MCF 10A (cell line): ENCODE results near the gene C9orf85. TPM values are rescaled to one million over a fixed set of nuclear protein-coding genes. Genes with fewer than 3 reads are reported as not detected.
"Not testable (repeated sequence)": the region's sequence is repeated elsewhere in the genome, so short reads cannot be mapped to it uniquely, and the experiment has no call there.

Experiments
- BruUV-seq: library from RNA; stranded (reverse); fragments of 400-500 nt; replicated peaks from 2 replicates; lab custom pipeline; 2021; lab: Mats Ljungman, UMichigan
- CTCF ChIA-PET: fragments of 300-600 bp; sonication (Branson Sonifier 250); formaldehyde crosslinking; extraction: SDS; loops from one replicate; lab custom pipeline; 2021; ENCODE audit warnings: antibody characterized with exemption, inconsistent platforms; lab: Yijun Ruan, JAX
- POLR2A ChIA-PET: fragments of 300-600, 350-650 bp; sonication (Branson Sonifier 250); formaldehyde crosslinking; extraction: SDS; loops from one replicate; lab custom pipeline; 2020; ENCODE audit warnings: antibody characterized with exemption, inconsistent platforms; lab: Yijun Ruan, JAX
- DNase-seq: peaks from one replicate; pipeline ENCODE4 v3.0.0-alpha.2; 2018; ENCODE audit not compliant: unreplicated experiment
- H3K27ac Mint-ChIP-seq: one replicate; pipeline ENCODE4 v1.8.0; 2022; ENCODE audit warnings: mild to moderate bottlenecking, low read depth, mixed read lengths; ENCODE audit not compliant: unreplicated experiment
- H3K27me3 Mint-ChIP-seq: one replicate; pipeline ENCODE4 v1.8.0; 2022; ENCODE audit warnings: mixed read lengths; ENCODE audit not compliant: insufficient read depth, unreplicated experiment
- H3K36me3 Mint-ChIP-seq: one replicate; pipeline ENCODE4 v1.8.0; 2022; ENCODE audit warnings: mild to moderate bottlenecking, moderate library complexity, mixed read lengths; ENCODE audit not compliant: insufficient read depth, unreplicated experiment
- H3K4me1 Mint-ChIP-seq: one replicate; pipeline ENCODE4 v1.8.0; 2022; ENCODE audit warnings: mixed read lengths; ENCODE audit not compliant: insufficient read depth, unreplicated experiment
- H3K4me3 Mint-ChIP-seq: one replicate; pipeline ENCODE4 v1.8.0; 2022; ENCODE audit warnings: mild to moderate bottlenecking, moderate library complexity, mixed read lengths; ENCODE audit not compliant: unreplicated experiment
- H3K9me3 Mint-ChIP-seq: one replicate; pipeline ENCODE4 v1.8.0; 2022; ENCODE audit warnings: mixed read lengths; ENCODE audit not compliant: unreplicated experiment
- CTCF ChIP-seq: fragments of 200-600 bp; IDR thresholded peaks from one replicate; pipeline ENCODE4 v1.8.0; 2022; ENCODE audit warnings: antibody characterized with exemption, mild to moderate bottlenecking; ENCODE audit not compliant: unreplicated experiment
- intact Hi-C: fragments of 100-400 bp; cut with micrococcal nuclease; formaldehyde crosslinking; loops from 2 replicates; pipeline ENCODE4 v1.14.1; 2022
- total RNA-seq: library from RNA; stranded (reverse); gene quantifications from 2 replicates; pipeline ENCODE4 v1.2.3, GENCODE V29; 2022

Gene C9orf85
- total RNA-seq, 1 experiment from 2014 or later = 19.6 TPM

GRCh38 chr9:71990466-71990865 is 79.0 kb downstream of the C9orf85 start:
- CTCF ChIA-PET = interaction anchor here (0.9 kb wide), 1 partner anchor 14 kb away, joined by 5 read pairs; no protein-coding TSS in a partner anchor
- intact Hi-C loops = no loop called here

GRCh38 chr9:72005451-72005850 is 94.0 kb downstream of the C9orf85 start:
- POLR2A ChIA-PET = no interaction called here
- Mint-ChIP-seq H3K4me3 (no peak overlapping the region), H3K4me1 (peaks cover 8% of the 10 kb centered on the region), H3K27me3 (no peaks in the 10 kb centered on the region), H3K9me3 (no peaks in the 10 kb centered on the region), H3K36me3 (no peaks in the 10 kb centered on the region), H3K27ac (no peak overlapping the region)
- DNase-seq = no peak
- no TSS peak for BruUV-seq
- TF ChIP-seq CTCF = no peak
- intact Hi-C loops = no loop called here
- CTCF ChIA-PET = interaction anchor here (9.0 kb wide), 1 partner anchor 20 kb away, joined by 50 read pairs; no protein-coding TSS in a partner anchor

More at GRCh38 chr9:71990466-71990865, 79.0 kb downstream of the C9orf85 start:
- H3K9me3 Mint-ChIP-seq = no peaks in the 10 kb centered on the region
- no peak overlapping the region for H3K4me3 Mint-ChIP-seq
- no peak for DNase-seq
- TF ChIP-seq CTCF = no peak
- H3K4me1 Mint-ChIP-seq = no peaks in the 10 kb centered on the region
- POLR2A ChIA-PET = no interaction called here
- no TSS peak for BruUV-seq
- H3K27me3 Mint-ChIP-seq = no peaks in the 10 kb centered on the region
- no peak overlapping the region for H3K27ac Mint-ChIP-seq
- no peaks in the 10 kb centered on the region for H3K36me3 Mint-ChIP-seq

- no peak overlapping the region for H3K27ac Mint-ChIP-seq
- CTCF ChIA-PET = interaction anchor here (0.7 to 9.0 kb wide), 3 partner anchors 19 to 760 kb away, joined by 3 to 50 read pairs (median 3); no protein-coding TSS in a partner anchor
- peaks cover 8% of the 10 kb centered on the region for H3K4me1 Mint-ChIP-seq
- POLR2A ChIA-PET = no interaction called here
- H3K27me3 Mint-ChIP-seq = no peaks in the 10 kb centered on the region
- H3K9me3 Mint-ChIP-seq = no peaks in the 10 kb centered on the region
- TF ChIP-seq CTCF = no peak
- no peaks in the 10 kb centered on the region for H3K36me3 Mint-ChIP-seq
- intact Hi-C loops = no loop called here
- no peak overlapping the region for H3K4me3 Mint-ChIP-seq
- no peak for DNase-seq
- BruUV-seq = no TSS peak
These were observed 95.1 kb downstream of the C9orf85 start for GRCh38 chr9:72006501-72006900.

GRCh38 chr9:72007726-72008125 is 96.3 kb downstream of the C9orf85 start:
- H3K9me3 Mint-ChIP-seq, BruUV-seq, intact Hi-C loops, H3K27me3 Mint-ChIP-seq, H3K27ac Mint-ChIP-seq, DNase-seq, H3K4me3 Mint-ChIP-seq, H3K4me1 Mint-ChIP-seq, H3K36me3 Mint-ChIP-seq: not testable (repeated sequence)
- POLR2A ChIA-PET = interaction anchor here (1.1 kb wide), 1 partner anchor 8 kb away, joined by 3 read pairs; no protein-coding TSS in a partner anchor
- CTCF ChIA-PET = interaction anchor here (0.7 to 9.0 kb wide), 4 partner anchors 17 to 262 kb away, joined by 3 to 50 read pairs (median 4); no protein-coding TSS in a partner anchor
